ENCODE measurements around the gene REG4.

REG4 gene

GRCh38 chr1:119781434-119782210, 29.6 kb downstream of the REG4 start:
- TF ChIP-seq POLR2A (IDR thresholded peaks at IDR 0.05; ENCODE audit: extremely low read depth, insufficient read length) (no peak), CTCF (IDR thresholded peaks at IDR 0.05; ENCODE audit: low read depth, low read length) (no peak), MYC (IDR thresholded peaks at IDR 0.05; ENCODE audit: low read depth, low read length) (no peak), MAX (IDR thresholded peaks at IDR 0.05; ENCODE audit: low read depth, low read length) (no peak)
- no peak for DNase-seq (ENCODE audit: low read depth)
- no peak overlapping the region for H3K4me3 ChIP-seq (ENCODE audit: low read depth, low read length)

GRCh38 chr1:119779869-119780356, 31.3 kb downstream of the REG4 start:
- DNase-seq (ENCODE audit: low read depth), result no peak
- H3K4me3 ChIP-seq (ENCODE audit: low read depth, low read length), result no peak overlapping the region
- no peak for TF ChIP-seq POLR2A (IDR thresholded peaks at IDR 0.05; ENCODE audit: extremely low read depth, insufficient read length)
- no peak for TF ChIP-seq MAX (IDR thresholded peaks at IDR 0.05; ENCODE audit: low read depth, low read length)
- TF ChIP-seq MYC (IDR thresholded peaks at IDR 0.05; ENCODE audit: low read depth, low read length), result no peak
- TF ChIP-seq CTCF (IDR thresholded peaks at IDR 0.05; ENCODE audit: low read depth, low read length), result no peak

GRCh38 chr1:119778886-119779560, 32.2 kb downstream of the REG4 start:
- H3K4me3 ChIP-seq (ENCODE audit: low read depth, low read length), result no peak overlapping the region
- no peak for TF ChIP-seq POLR2A (IDR thresholded peaks at IDR 0.05; ENCODE audit: extremely low read depth, insufficient read length)
- TF ChIP-seq MYC (IDR thresholded peaks at IDR 0.05; ENCODE audit: low read depth, low read length), result no peak
- TF ChIP-seq CTCF (IDR thresholded peaks at IDR 0.05; ENCODE audit: low read depth, low read length), result no peak
- TF ChIP-seq MAX (IDR thresholded peaks at IDR 0.05; ENCODE audit: low read depth, low read length), result no peak
- no peak for DNase-seq (ENCODE audit: low read depth)

- no peak overlapping the region for H3K4me3 ChIP-seq (ENCODE audit: low read depth, low read length)
- no peak for DNase-seq (ENCODE audit: low read depth)
- no peak for TF ChIP-seq CTCF (IDR thresholded peaks at IDR 0.05; ENCODE audit: low read depth, low read length)
- no peak for TF ChIP-seq MYC (IDR thresholded peaks at IDR 0.05; ENCODE audit: low read depth, low read length)
- no peak for TF ChIP-seq POLR2A (IDR thresholded peaks at IDR 0.05; ENCODE audit: extremely low read depth, insufficient read length)
- TF ChIP-seq MAX (IDR thresholded peaks at IDR 0.05; ENCODE audit: low read depth, low read length), result no peak
Observed at GRCh38 chr1:119778359-119778758, 32.9 kb downstream of the REG4 start.

- DNase-seq (ENCODE audit: low read depth), result no peak
- TF ChIP-seq MAX (IDR thresholded peaks at IDR 0.05; ENCODE audit: low read depth, low read length), result no peak
- H3K4me3 ChIP-seq (ENCODE audit: low read depth, low read length), result no peak overlapping the region
Observed at GRCh38 chr1:119774746-119775490, 36.3 kb downstream of the REG4 start.

Data from NB4 (cell line).